Measurements from ENCODE around the gene OR5H1. TPM values are rescaled to one million over a fixed set of nuclear protein-coding genes. Genes with fewer than 3 reads are reported as not detected.
"Not testable (repeated sequence)": the region's sequence is repeated elsewhere in the genome, so short reads cannot be mapped to it uniquely, and the experiment has no call there.

The OR5H1 gene
- total RNA-seq, 1 donor from 2014 or later = not detected

GRCh38 chr3:98109807-98110549 lies 20.5 kb upstream of the OR5H1 start:
- no peak overlapping the region for H3K27ac ChIP-seq
- intact Hi-C loops (cut with DNase I) = no loop called here
- H3K9me3 ChIP-seq = no peaks in the 10 kb centered on the region
- H3K4me1 ChIP-seq = no peaks in the 10 kb centered on the region
- no peak for DNase-seq (ENCODE audit: low spot score in 2 of 2)
- no peak for TF ChIP-seq CTCF (IDR thresholded peaks at IDR 0.05)
- H3K27me3 ChIP-seq = no peaks in the 10 kb centered on the region
- no peak overlapping the region for H3K4me3 ChIP-seq
- H3K36me3 ChIP-seq = no peaks in the 10 kb centered on the region

- DNase-seq (ENCODE audit: low spot score in 2 of 2) = no peak
These were observed 20.0 kb upstream of the OR5H1 start for GRCh38 chr3:98110550-98110908.

GRCh38 chr3:98114264-98114663 lies 16.3 kb upstream of the OR5H1 start:
- Histone ChIP-seq H3K4me3 (no peak overlapping the region), H3K36me3 (no peaks in the 10 kb centered on the region), H3K27ac (no peak overlapping the region), H3K9me3 (no peaks in the 10 kb centered on the region), H3K4me1 (no peaks in the 10 kb centered on the region), H3K27me3 (no peaks in the 10 kb centered on the region)
- intact Hi-C loops (cut with DNase I) = no loop called here
- TF ChIP-seq CTCF (IDR thresholded peaks at IDR 0.05) = no peak
- DNase-seq (ENCODE audit: low spot score in 2 of 2) = no peak

More at GRCh38 chr3:98110550-98110908, 20.0 kb upstream of the OR5H1 start:
- intact Hi-C loops (cut with DNase I) = no loop called here
- no peak overlapping the region for H3K27ac ChIP-seq
- no peaks in the 10 kb centered on the region for H3K4me1 ChIP-seq
- H3K9me3 ChIP-seq = no peaks in the 10 kb centered on the region
- H3K36me3 ChIP-seq = no peaks in the 10 kb centered on the region
- H3K27me3 ChIP-seq = no peaks in the 10 kb centered on the region
- no peak overlapping the region for H3K4me3 ChIP-seq
- no peak for TF ChIP-seq CTCF (IDR thresholded peaks at IDR 0.05)

GRCh38 chr3:98115717-98116116 lies 14.8 kb upstream of the OR5H1 start:
- intact Hi-C loops (cut with DNase I) = no loop called here
- TF ChIP-seq CTCF (IDR thresholded peaks at IDR 0.05) = no peak
- no peak for DNase-seq (ENCODE audit: low spot score in 2 of 2)

GRCh38 chr3:98136631-98137030 lies 6.1 kb downstream of the OR5H1 start:
- intact Hi-C loops (cut with DNase I) = no loop called here
- no peak for TF ChIP-seq CTCF (IDR thresholded peaks at IDR 0.05)
- Histone ChIP-seq H3K9me3 (no peaks in the 10 kb centered on the region), H3K27ac (no peak overlapping the region), H3K4me1 (no peaks in the 10 kb centered on the region), H3K4me3 (no peak overlapping the region), H3K27me3 (no peaks in the 10 kb centered on the region), H3K36me3 (no peaks in the 10 kb centered on the region)
- no peak for DNase-seq (ENCODE audit: low spot score in 2 of 2)

More at GRCh38 chr3:98115717-98116116, 14.8 kb upstream of the OR5H1 start:
- H3K9me3 ChIP-seq = no peaks in the 10 kb centered on the region
- H3K36me3 ChIP-seq = no peaks in the 10 kb centered on the region
- H3K27me3 ChIP-seq = no peaks in the 10 kb centered on the region
- no peak overlapping the region for H3K27ac ChIP-seq
- no peaks in the 10 kb centered on the region for H3K4me1 ChIP-seq
- no peak overlapping the region for H3K4me3 ChIP-seq

- H3K27me3 ChIP-seq; H3K4me1 ChIP-seq; H3K9me3 ChIP-seq; H3K4me3 ChIP-seq; H3K27ac ChIP-seq; intact Hi-C loops (cut with DNase I); H3K36me3 ChIP-seq; DNase-seq (ENCODE audit: low spot score in 2 of 2): not testable (repeated sequence)
These were observed 7.5 kb downstream of the OR5H1 start for GRCh38 chr3:98137826-98138557.

Data from ascending aorta (tissue), 2 donors.